ENCODE results near the gene MYO15B. TPM values are rescaled to one million over a fixed set of nuclear protein-coding genes. Genes with fewer than 3 reads are reported as not detected.

MYO15B gene
- total RNA-seq, 1 experiment from 2014 or later = 30.3 TPM

- TF ChIP-seq YY1 (IDR thresholded peaks at IDR 0.05; ENCODE audit: extremely low read depth, insufficient replicate concordance, low read depth, low read length) = no peak
Observed at GRCh38 chr17:75558666-75559530, 28.7 kb upstream of the MYO15B start (continued).

- Histone ChIP-seq H3K4me3 (replicated peaks in 1 of 2; ENCODE audit: low read depth in 1 of 2, low read length in 2 of 2) (no peak overlapping the region), H3K27ac (ENCODE audit: low read depth, low read length) (no peak overlapping the region; the same call in 1 of the 2 replicates), H3K4me1 (ENCODE audit: control insufficient read depth in 1 of 2, insufficient read depth in 2 of 2, low read length in 2 of 2) (peaks cover 38 to 40% of the 10 kb centered on the region in 2 experiments), H3K79me2 (ENCODE audit: insufficient read depth, low read length) (peaks cover 20% of the 10 kb centered on the region; the same call in 1 of the 2 replicates), H3K4me2 (ENCODE audit: low read length) (no peak overlapping the region), H3K36me3 (ENCODE audit: control insufficient read depth in 1 of 2, insufficient read depth in 2 of 2, low read length in 2 of 2) (peaks cover 13 to 21% of the 10 kb centered on the region in 2 experiments; a peak in 3 of 4 replicates), H4K20me1 (ENCODE audit: insufficient read depth) (no peaks in the 10 kb centered on the region), H3K27me3 (ENCODE audit: insufficient read depth, low read length) (no peaks in the 10 kb centered on the region), H3K9me3 (ENCODE audit: control insufficient read depth in 1 of 2, insufficient read depth in 1 of 2, low read depth in 1 of 2, low read length in 2 of 2) (no peaks in the 10 kb centered on the region), H3K9ac (ENCODE audit: low read length) (no peak overlapping the region), H2AFZ (ENCODE audit: low read depth, low read length, poor library complexity, severe bottlenecking) (no peak overlapping the region), H3K9me2 (ENCODE audit: insufficient read depth) (no peaks in the 10 kb centered on the region)
- POLR2A ChIA-PET = no interaction called here
- CTCF ChIA-PET = no interaction called here
- no peak for DNase-seq (ENCODE audit: low read depth, low spot score)
- no peak for ATAC-seq
- no TSS peak for BruUV-seq (replicated peaks)
- TF ChIP-seq CTCF (IDR thresholded peaks at IDR 0.05 in 2 of 3, conservative IDR thresholded peaks at IDR 0.05 in 1 of 3; ENCODE audit: borderline replicate concordance in 1 of 3, insufficient read depth in 1 of 3, low read depth in 2 of 3, low read length in 2 of 3) (no peak), TCF7L2 (IDR thresholded peaks at IDR 0.05; ENCODE audit: borderline replicate concordance, extremely low read depth, insufficient read depth, insufficient read length) (no peak), ZBTB33 (IDR thresholded peaks at IDR 0.05; ENCODE audit: extremely low read depth, insufficient replicate concordance, low read length) (no peak), EZH2phosphoT487 (IDR thresholded peaks at IDR 0.05; ENCODE audit: borderline replicate concordance) (no peak), CBX3 (IDR thresholded peaks at IDR 0.05; ENCODE audit: low read depth) (no peak), FOSL1 (IDR thresholded peaks at IDR 0.05; ENCODE audit: low read depth) (no peak), REST (IDR thresholded peaks at IDR 0.05; ENCODE audit: low read depth) (no peak), ZFX (IDR thresholded peaks at IDR 0.05) (no peak)
- RAD21 ChIA-PET (ENCODE audit: low non-redundant PET in 1 of 2, low total read pairs in 2 of 2, uncharacterized antibody in 2 of 2, unreplicated experiment in 2 of 2) = no interaction called here
- intact Hi-C loops (cut with micrococcal nuclease) = no loop called here
Observed at GRCh38 chr17:75559958-75560533, 27.6 kb upstream of the MYO15B start.

All from HCT116 (cell line).